ENCODE measurements around the gene OR5B21. TPM values are rescaled to one million over a fixed set of nuclear protein-coding genes. Genes with fewer than 3 reads are reported as not detected.

OR5B21 gene
- total RNA-seq, 1 experiment from 2014 or later: not detected

GRCh38 chr11:58494101-58494500 lies 13.8 kb downstream of the OR5B21 start:
- DNase-seq (ENCODE audit: low read depth): no peak

GRCh38 chr11:58493676-58494075 lies 14.2 kb downstream of the OR5B21 start:
- no peak for DNase-seq (ENCODE audit: low read depth)

GRCh38 chr11:58490827-58491226 lies 17.1 kb downstream of the OR5B21 start:
- DNase-seq (ENCODE audit: low read depth): no peak

DNA sequence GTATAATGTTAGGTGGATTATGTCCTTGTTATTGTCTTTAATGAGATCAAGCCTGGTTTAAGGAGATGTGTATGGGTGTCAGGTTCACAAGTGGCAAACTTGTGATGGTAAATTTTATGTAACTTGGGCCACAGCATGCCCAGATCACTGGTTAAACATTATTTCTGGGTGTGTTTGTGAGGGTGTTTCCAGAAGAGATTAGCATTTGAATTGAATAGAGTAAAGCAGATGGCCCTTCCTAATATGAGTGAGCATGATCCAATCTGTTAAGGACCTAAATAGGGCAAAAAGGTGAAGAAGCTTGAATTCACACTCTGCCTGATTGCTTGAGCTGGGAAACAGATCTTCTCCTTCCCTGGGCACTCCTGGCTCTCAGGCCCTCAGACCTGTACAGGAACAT lies 20.7 kb downstream of the OR5B21 start:
- no peak for DNase-seq (ENCODE audit: low read depth)

DNA sequence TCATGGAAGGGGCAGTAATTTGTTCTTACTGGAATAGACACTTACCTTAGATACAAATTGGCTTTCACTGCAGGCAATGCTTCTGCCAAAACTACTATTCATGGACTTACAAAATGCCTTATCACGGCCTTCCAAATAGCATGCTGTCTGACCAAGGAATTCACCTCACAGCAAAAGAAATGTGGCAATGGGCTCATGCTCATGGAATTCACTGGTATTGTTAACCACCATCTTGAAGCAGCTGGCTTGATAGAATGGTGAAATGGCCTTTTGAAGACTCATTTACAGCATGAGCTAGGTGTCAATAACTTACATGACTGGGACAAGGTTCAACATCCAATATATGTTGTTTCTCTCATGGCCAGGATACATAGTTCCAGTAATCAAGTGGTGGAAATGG lies 21.9 kb downstream of the OR5B21 start:
- DNase-seq (ENCODE audit: low read depth): no peak

DNA sequence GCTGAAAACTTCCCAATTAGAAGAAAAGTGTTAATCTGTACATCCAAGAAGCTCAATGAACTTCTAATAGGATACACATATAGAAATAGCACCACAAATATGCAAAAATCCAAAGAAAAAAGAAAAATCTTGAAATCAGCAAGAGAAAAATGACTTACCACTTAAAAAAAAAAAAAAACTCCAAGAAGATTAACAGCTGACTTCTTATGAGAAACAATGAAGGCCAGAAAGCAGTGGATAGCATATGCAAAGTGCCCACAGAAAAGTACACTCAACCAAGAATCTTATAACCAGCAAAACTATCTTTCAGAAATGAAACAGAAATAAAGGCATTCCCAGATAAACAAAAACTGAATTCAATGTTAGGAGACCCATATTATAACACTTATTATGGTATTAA lies 36.0 kb downstream of the OR5B21 start:
- DNase-seq (ENCODE audit: low read depth): no peak

GRCh38 chr11:58466293-58466692 lies 41.6 kb downstream of the OR5B21 start:
- no peak for DNase-seq (ENCODE audit: low read depth)

DNA sequence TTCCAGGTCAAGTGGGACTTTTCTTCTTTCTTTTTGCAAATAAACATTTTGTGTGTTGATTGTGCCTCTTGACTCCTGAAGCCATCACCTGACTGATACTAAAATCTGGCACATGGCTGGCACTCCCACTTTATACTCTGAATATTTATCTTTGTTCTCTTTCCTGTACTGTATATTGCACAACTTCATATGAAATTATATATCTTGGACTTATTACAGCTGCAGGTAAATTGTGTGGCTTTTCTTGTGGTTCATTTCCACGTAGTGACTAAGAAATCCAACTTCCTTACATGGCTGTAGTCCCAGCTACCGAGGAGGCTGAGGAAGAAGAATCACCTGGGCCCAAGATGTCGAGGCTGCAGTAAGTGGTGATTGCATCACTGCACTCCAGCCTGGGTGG lies 42.2 kb downstream of the OR5B21 start:
- DNase-seq (ENCODE audit: low read depth): no peak

Other genes starting within 250 kb of the OR5B21 start
- gene OR10W1, start 239.8 kb downstream of the OR5B21 start, total RNA-seq (2014; rRNA removed; shearing (Covaris generic)): not detected in 2 replicates
- not detected in 2 replicates for gene OR5B17, start 149.0 kb downstream of the OR5B21 start, total RNA-seq (2014; rRNA removed; shearing (Covaris generic))
- not detected in 2 replicates for gene OR5B3, start 101.2 kb downstream of the OR5B21 start, total RNA-seq (2014; rRNA removed; shearing (Covaris generic))
- not detected in 2 replicates for gene OR5B2, start 80.0 kb downstream of the OR5B21 start, total RNA-seq (2014; rRNA removed; shearing (Covaris generic))
- not detected in 2 replicates for gene OR5B12, start 65.9 kb downstream of the OR5B21 start, total RNA-seq (2014; rRNA removed; shearing (Covaris generic))
- gene LPXN, start 67.8 kb upstream of the OR5B21 start, total RNA-seq (2014; rRNA removed; shearing (Covaris generic)): 22.3 and 24.7 TPM in 2 replicates
- 37.2 and 41.3 TPM in 2 replicates for gene ZFP91, start 71.0 kb upstream of the OR5B21 start, total RNA-seq (2014; rRNA removed; shearing (Covaris generic))
- gene CNTF, start 114.6 kb upstream of the OR5B21 start, total RNA-seq (2014; rRNA removed; shearing (Covaris generic)): 0.70 and 1.3 TPM in 2 replicates
- not detected in 2 replicates for gene GLYAT, start 223.8 kb upstream of the OR5B21 start, total RNA-seq (2014; rRNA removed; shearing (Covaris generic))